Spleen (tissue), 7 donors: ENCODE measurements around the gene PAX6.

Source experiments
- POLR2A ChIP-seq, 3 donors: fragments of 450-650 bp; IDR thresholded peaks; one replicate each; pipeline ENCODE4 v1.5.1; 2017; ENCODE audit warnings: antibody characterized with exemption in 3 of 3, mild to moderate bottlenecking in 1 of 3
- POLR2AphosphoS5 ChIP-seq, 3 donors: sonication (generic); formaldehyde crosslinking; IDR thresholded peaks; one replicate each; pipeline ENCODE4 v1.5.1; 2017; ENCODE audit warnings: antibody characterized with exemption in 3 of 3
- TF ChIP-seq, protein P1 (sequence below), 11 experiments: fragments of 200-600 bp in 7 of 11; fragments of 450-650 bp in 4 of 11; sonication (generic) in 4 of 11; IDR thresholded peaks in 8 of 11; conservative IDR thresholded peaks in 3 of 11; 1 replicate in 7 of 11; 2 replicates in 4 of 11; pipeline versions ENCODE4 v1.4.0 to v1.8.0; 2016 to 2021; ENCODE audit warnings: antibody characterized with exemption in 11 of 11, inconsistent platforms in 4 of 11, mild to moderate bottlenecking in 1 of 11
- donor health status: DM: no; HTN: no; CAD: no; lungs with moderate emphysema.
- donor health status: DM: no; HTN: no; CAD: no.
- donor health status: DM: no; HTN: no; CAD: no.

DNA sequence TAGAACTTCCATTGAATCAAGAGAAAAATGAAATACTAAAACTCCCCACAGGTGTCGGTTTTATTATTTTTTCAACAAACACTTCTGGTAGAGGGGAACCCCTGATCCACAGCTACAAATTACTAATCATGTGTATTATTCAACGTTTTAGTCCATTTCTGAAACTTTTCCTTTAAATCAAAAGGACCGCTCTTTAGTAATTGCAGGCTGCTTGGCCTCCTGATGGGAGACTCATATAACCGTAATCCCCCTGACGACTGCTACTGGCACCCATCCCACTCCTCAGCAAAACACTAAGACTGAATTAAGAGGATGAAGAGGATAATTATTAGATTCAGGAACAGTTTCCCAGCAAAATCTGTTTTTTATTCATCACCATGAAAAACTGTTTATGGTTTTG lies 46.4 kb downstream of the PAX6 start:
- TF ChIP-seq POLR2A (IDR thresholded peaks at IDR 0.05) (no peak), POLR2AphosphoS5 (IDR thresholded peaks at IDR 0.05) (no peak)
- TF ChIP-seq, protein P1, sequence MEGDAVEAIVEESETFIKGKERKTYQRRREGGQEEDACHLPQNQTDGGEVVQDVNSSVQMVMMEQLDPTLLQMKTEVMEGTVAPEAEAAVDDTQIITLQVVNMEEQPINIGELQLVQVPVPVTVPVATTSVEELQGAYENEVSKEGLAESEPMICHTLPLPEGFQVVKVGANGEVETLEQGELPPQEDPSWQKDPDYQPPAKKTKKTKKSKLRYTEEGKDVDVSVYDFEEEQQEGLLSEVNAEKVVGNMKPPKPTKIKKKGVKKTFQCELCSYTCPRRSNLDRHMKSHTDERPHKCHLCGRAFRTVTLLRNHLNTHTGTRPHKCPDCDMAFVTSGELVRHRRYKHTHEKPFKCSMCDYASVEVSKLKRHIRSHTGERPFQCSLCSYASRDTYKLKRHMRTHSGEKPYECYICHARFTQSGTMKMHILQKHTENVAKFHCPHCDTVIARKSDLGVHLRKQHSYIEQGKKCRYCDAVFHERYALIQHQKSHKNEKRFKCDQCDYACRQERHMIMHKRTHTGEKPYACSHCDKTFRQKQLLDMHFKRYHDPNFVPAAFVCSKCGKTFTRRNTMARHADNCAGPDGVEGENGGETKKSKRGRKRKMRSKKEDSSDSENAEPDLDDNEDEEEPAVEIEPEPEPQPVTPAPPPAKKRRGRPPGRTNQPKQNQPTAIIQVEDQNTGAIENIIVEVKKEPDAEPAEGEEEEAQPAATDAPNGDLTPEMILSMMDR (IDR thresholded peaks at IDR 0.05 in 8 of 11, conservative IDR thresholded peaks at IDR 0.05 in 3 of 11) = no peak
